OCI-LY3 (cell line): ENCODE results near the gene NVL.

Source experiments
- EZH2phosphoT487 ChIP-seq: fragments of 200-600 bp; shearing (Covaris generic); IDR thresholded peaks from 2 replicates; pipeline ENCODE4 v1.6.1; 2018; ENCODE audit warnings: antibody characterized with exemption, mixed run types, low read depth
- TF ChIP-seq, protein P1 (sequence below): fragments of 200-600, 300-600 bp; sonication (generic); IDR thresholded peaks from 2 replicates; pipeline ENCODE4 v1.5.1; 2014; ENCODE audit warnings: antibody characterized with exemption, low read length, low read depth

DNA sequence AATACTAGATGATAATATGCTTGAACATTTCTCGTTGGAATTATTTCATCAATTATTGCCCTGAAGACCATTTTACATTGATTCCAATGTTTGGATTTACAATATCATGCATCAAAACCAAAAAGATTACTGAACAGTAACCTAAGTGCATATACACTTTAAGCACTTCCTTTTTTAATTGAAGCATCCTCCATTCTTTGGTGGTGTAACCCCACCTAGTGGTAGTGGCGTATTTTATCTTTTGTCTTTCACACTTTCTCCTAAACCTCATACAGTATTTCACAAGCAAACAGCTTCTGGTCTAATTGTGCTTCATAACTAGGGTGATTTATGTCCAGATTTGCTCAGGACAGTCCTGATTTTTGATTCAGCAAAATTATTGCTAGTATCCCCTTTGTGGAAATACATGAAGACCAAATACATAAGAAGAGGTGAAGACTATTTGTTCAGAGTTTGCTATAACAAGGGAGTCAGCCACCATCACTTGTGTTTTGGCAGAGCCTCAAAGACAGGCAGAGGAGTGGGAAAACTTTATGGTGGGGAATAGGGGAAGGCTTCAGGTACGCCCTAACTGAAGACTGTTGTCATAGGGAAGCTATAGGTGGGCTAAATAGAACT is 3.4 kb upstream of the NVL start:
- TF ChIP-seq, protein P1, sequence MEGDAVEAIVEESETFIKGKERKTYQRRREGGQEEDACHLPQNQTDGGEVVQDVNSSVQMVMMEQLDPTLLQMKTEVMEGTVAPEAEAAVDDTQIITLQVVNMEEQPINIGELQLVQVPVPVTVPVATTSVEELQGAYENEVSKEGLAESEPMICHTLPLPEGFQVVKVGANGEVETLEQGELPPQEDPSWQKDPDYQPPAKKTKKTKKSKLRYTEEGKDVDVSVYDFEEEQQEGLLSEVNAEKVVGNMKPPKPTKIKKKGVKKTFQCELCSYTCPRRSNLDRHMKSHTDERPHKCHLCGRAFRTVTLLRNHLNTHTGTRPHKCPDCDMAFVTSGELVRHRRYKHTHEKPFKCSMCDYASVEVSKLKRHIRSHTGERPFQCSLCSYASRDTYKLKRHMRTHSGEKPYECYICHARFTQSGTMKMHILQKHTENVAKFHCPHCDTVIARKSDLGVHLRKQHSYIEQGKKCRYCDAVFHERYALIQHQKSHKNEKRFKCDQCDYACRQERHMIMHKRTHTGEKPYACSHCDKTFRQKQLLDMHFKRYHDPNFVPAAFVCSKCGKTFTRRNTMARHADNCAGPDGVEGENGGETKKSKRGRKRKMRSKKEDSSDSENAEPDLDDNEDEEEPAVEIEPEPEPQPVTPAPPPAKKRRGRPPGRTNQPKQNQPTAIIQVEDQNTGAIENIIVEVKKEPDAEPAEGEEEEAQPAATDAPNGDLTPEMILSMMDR, result peak; percentile 94
- no peak for TF ChIP-seq EZH2phosphoT487
